CD14-positive monocyte (primary cell): ENCODE data around the gene CEP170B. TPM values are rescaled to one million over a fixed set of nuclear protein-coding genes. Genes with fewer than 3 reads are reported as not detected.

ENCODE experiments used
- DNase-seq, 3 donors: peaks; one replicate each; pipeline ENCODE4 v3.0.0-alpha.2; 2011 to 2022
- H2AFZ ChIP-seq: 2 replicates; pipeline ENCODE4 v1.6.0; 2012; ENCODE audit warnings: mild to moderate bottlenecking, low read depth, low read length, inconsistent platforms; ENCODE audit not compliant: insufficient read depth, poor library complexity, severe bottlenecking
- H3K27ac ChIP-seq, 2 donors: 1 replicate in 1 of 2; 2 replicates in 1 of 2; pipeline ENCODE4 v1.5.1; 2012 to 2013; ENCODE audit warnings: low read length in 2 of 2, control low read depth in 1 of 2, inconsistent platforms in 1 of 2, low read depth in 1 of 2, mild to moderate bottlenecking in 1 of 2
- H3K27me3 ChIP-seq, 2 donors: one replicate each; pipeline versions ENCODE4 v1.6.0 to v1.6.1; 2011 to 2013; ENCODE audit warnings: low read length in 2 of 2; ENCODE audit not compliant: control insufficient read depth in 2 of 2, insufficient read depth in 2 of 2
- H3K36me3 ChIP-seq, 2 donors: replicated peaks in 1 of 2; 1 replicate in 1 of 2; 2 replicates in 1 of 2; pipeline versions ENCODE4 v1.5.1 to v1.6.1; 2012 to 2013; ENCODE audit warnings: low read length in 2 of 2, control low read depth in 1 of 2, inconsistent platforms in 1 of 2, mild to moderate bottlenecking in 1 of 2; ENCODE audit not compliant: insufficient read depth in 2 of 2, control insufficient read depth in 1 of 2
- H3K4me1 ChIP-seq, 2 donors: 1 replicate in 1 of 2; 2 replicates in 1 of 2; pipeline versions ENCODE4 v1.5.1 to v1.6.1; 2012 to 2013; ENCODE audit warnings: low read length in 2 of 2, control low read depth in 1 of 2, inconsistent platforms in 1 of 2, mild to moderate bottlenecking in 1 of 2, moderate library complexity in 1 of 2; ENCODE audit not compliant: insufficient read depth in 2 of 2, control insufficient read depth in 1 of 2
- H3K4me2 ChIP-seq: replicated peaks from 2 replicates; pipeline ENCODE3; 2012; ENCODE audit warnings: low read length, moderate library complexity, mild to moderate bottlenecking; ENCODE audit not compliant: poor library complexity, severe bottlenecking; ENCODE audit errors: extremely low read depth
- H3K4me3 ChIP-seq, 3 experiments: fragments of 200-600 bp in 1 of 3; sonication (generic) in 1 of 3; replicated peaks in 1 of 3; 1 replicate in 2 of 3; 2 replicates in 1 of 3; pipeline ENCODE4 v1.5.1; 2011 to 2013; ENCODE audit warnings: low read length in 3 of 3, mild to moderate bottlenecking in 3 of 3, control low read depth in 2 of 3, low read depth in 2 of 3, inconsistent platforms in 1 of 3, moderate library complexity in 1 of 3
- H3K79me2 ChIP-seq: 2 replicates; pipeline ENCODE4 v1.6.0; 2012; ENCODE audit warnings: mild to moderate bottlenecking, control low read depth, inconsistent platforms, low read length, moderate library complexity; ENCODE audit not compliant: insufficient read depth
- H3K9ac ChIP-seq: 2 replicates; pipeline ENCODE4 v1.6.0; 2017; ENCODE audit warnings: low read length, mild to moderate bottlenecking; ENCODE audit not compliant: insufficient read depth, poor library complexity, severe bottlenecking
- H3K9me3 ChIP-seq, 2 donors: replicated peaks in 1 of 2; 1 replicate in 1 of 2; 2 replicates in 1 of 2; pipeline versions ENCODE4 v1.5.1 to v1.6.1; 2012 to 2013; ENCODE audit warnings: low read length in 2 of 2, control low read depth in 1 of 2; ENCODE audit not compliant: control insufficient read depth in 1 of 2, insufficient read depth in 1 of 2
- H4K20me1 ChIP-seq: 2 replicates; pipeline ENCODE4 v1.6.0; 2012; ENCODE audit warnings: mild to moderate bottlenecking, low read length, control low read depth, moderate library complexity; ENCODE audit not compliant: insufficient read depth
- H3K27ac Mint-ChIP-seq, 7 donors: one replicate each; pipeline ENCODE4 v1.8.0; 2020; ENCODE audit warnings: mild to moderate bottlenecking in 7 of 7, mixed read lengths in 7 of 7, moderate library complexity in 6 of 7, inconsistent platforms in 2 of 7
- H3K27me3 Mint-ChIP-seq, 3 donors: one replicate each; pipeline ENCODE4 v1.8.0; 2021 to 2022; ENCODE audit warnings: low read depth in 3 of 3, mild to moderate bottlenecking in 3 of 3, mixed read lengths in 3 of 3, moderate library complexity in 3 of 3, inconsistent platforms in 1 of 3
- H3K36me3 Mint-ChIP-seq, 2 donors: one replicate each; pipeline ENCODE4 v1.8.0; 2020; ENCODE audit warnings: mixed read lengths in 2 of 2, inconsistent platforms in 1 of 2, mild to moderate bottlenecking in 1 of 2
- H3K4me1 Mint-ChIP-seq: one replicate; pipeline ENCODE4 v1.8.0; 2020; ENCODE audit warnings: mild to moderate bottlenecking, mixed read lengths
- H3K4me3 Mint-ChIP-seq, 2 donors: one replicate each; pipeline ENCODE4 v1.8.0; 2020; ENCODE audit warnings: mild to moderate bottlenecking in 2 of 2, mixed read lengths in 2 of 2, moderate library complexity in 1 of 2
- H3K9me3 Mint-ChIP-seq, 7 donors: one replicate each; pipeline ENCODE4 v1.8.0; 2020 to 2022; ENCODE audit warnings: mixed read lengths in 7 of 7, mild to moderate bottlenecking in 6 of 7, moderate library complexity in 6 of 7, inconsistent platforms in 2 of 7
- CTCF ChIP-seq: fragments of 200-600 bp; IDR thresholded peaks from one replicate; pipeline ENCODE4 v1.8.0; 2022; ENCODE audit warnings: antibody characterized with exemption, mild to moderate bottlenecking
- WGBS: methylation state at CpG from one replicate; pipeline ENCODE4 v1.1.5; 2013; ENCODE audit warnings: missing lambda C conversion rate; ENCODE audit not compliant: insufficient coverage; 5-methylcytosine and 5-hydroxymethylcytosine counted together
- intact Hi-C, 2 donors: fragments of 100-400 bp; cut with micrococcal nuclease; formaldehyde crosslinking; loops; one replicate each; pipeline versions ENCODE4 v1.15.0 to v1.15.1; 2023
- polyA plus RNA-seq, 3 donors: library from polyadenylated mRNA; depleted of rRNA in 1 of 3; unstranded in 2 of 3; stranded (reverse) in 1 of 3; fragments of 300-500 nt in 2 of 3; fragments of >200 nt in 1 of 3; fragmentation: Illumina TruSeq in 2 of 3; gene quantifications; 1 replicate in 2 of 3; 2 replicates in 1 of 3; pipeline ENCODE4 v1.2.3, GENCODE V29; 2012 to 2021

CEP170B gene
- polyA plus RNA-seq, 3 donors, result 0.09 TPM; not detected in 2

- no peak overlapping the region for H2AFZ ChIP-seq
- no peak overlapping the region for H3K4me3 ChIP-seq
- H3K27ac ChIP-seq, result no peak overlapping the region
- 100% methylated on average over 4 of the region's 8 CpGs for WGBS
- no peaks in the 10 kb centered on the region for H4K20me1 ChIP-seq
- no peak for TF ChIP-seq CTCF
- peak overlapping the region in 1 of 2 donors; percentile 7 for H3K4me3 Mint-ChIP-seq
- intact Hi-C loops, result no loop called here
- H3K9ac ChIP-seq, result no peak overlapping the region
- H3K27ac Mint-ChIP-seq, result no peak overlapping the region
- peaks cover 0 to 3% (median 0%) of the 10 kb centered on the region in 7 donors for H3K9me3 Mint-ChIP-seq
- H3K27me3 Mint-ChIP-seq, result peaks cover 7 to 37% (median 29%) of the 10 kb centered on the region in 3 donors
- H3K27me3 ChIP-seq, result no peaks in the 10 kb centered on the region
- no peaks in the 10 kb centered on the region for H3K4me1 ChIP-seq
- H3K36me3 Mint-ChIP-seq, result no peaks in the 10 kb centered on the region
- no peaks in the 10 kb centered on the region for H3K79me2 ChIP-seq
- no peaks in the 10 kb centered on the region for H3K36me3 ChIP-seq
- H3K4me1 Mint-ChIP-seq, result no peaks in the 10 kb centered on the region
- H3K4me2 ChIP-seq, result no peak overlapping the region
- no peak for DNase-seq
- no peaks in the 10 kb centered on the region for H3K9me3 ChIP-seq
Measured at GRCh38 chr14:104852280-104852663, 12.8 kb upstream of the CEP170B start.

GRCh38 chr14:104855532-104856090 lies 9.5 kb upstream of the CEP170B start:
- WGBS, result 86% methylated on average over 11 of the region's 12 CpGs
- Mint-ChIP-seq H3K27me3 (peaks cover 3 to 23% (median 13%) of the 10 kb centered on the region in 3 donors), H3K27ac (no peak overlapping the region), H3K36me3 (no peaks in the 10 kb centered on the region), H3K4me3 (peak overlapping the region in 1 of 2 donors; percentile 26), H3K4me1 (no peaks in the 10 kb centered on the region), H3K9me3 (peaks cover 0 to 3% (median 0%) of the 10 kb centered on the region in 7 donors)
- H3K4me2 ChIP-seq, result no peak overlapping the region
- no peak overlapping the region for H3K9ac ChIP-seq
- no peak for DNase-seq
- no peak overlapping the region for H2AFZ ChIP-seq
- TF ChIP-seq CTCF, result no peak
- no peak overlapping the region for H3K27ac ChIP-seq
- no peaks in the 10 kb centered on the region for H3K36me3 ChIP-seq
- no peaks in the 10 kb centered on the region for H3K9me3 ChIP-seq
- H3K79me2 ChIP-seq, result no peaks in the 10 kb centered on the region
- no peaks in the 10 kb centered on the region for H3K27me3 ChIP-seq
- H3K4me3 ChIP-seq, result no peak overlapping the region
- no peaks in the 10 kb centered on the region for H4K20me1 ChIP-seq
- H3K4me1 ChIP-seq, result no peaks in the 10 kb centered on the region
- intact Hi-C loops, result no loop called here
